ENCODE results near the gene RNF182. TPM values are rescaled to one million over a fixed set of nuclear protein-coding genes. Genes with fewer than 3 reads are reported as not detected.
A peak's percentile ranks its signal among the peaks of the same experiment; 100 is the strongest.

Gene RNF182
- total RNA-seq, 1 donor from 2014 or later: not detected

GRCh38 chr6:13990796-13991195 lies 66.0 kb downstream of the RNF182 start:
- H3K4me3 ChIP-seq (ENCODE audit: low read depth, low read length): no peak overlapping the region
- peaks cover 2% of the 10 kb centered on the region for H3K27me3 ChIP-seq (ENCODE audit: control insufficient read depth, insufficient read depth, low read length)
- no peak for DNase-seq (ENCODE audit: low read depth)
- no peak for TF ChIP-seq CTCF (IDR thresholded peaks at IDR 0.05; ENCODE audit: insufficient read depth, low read length, severe bottlenecking)
- no peak for FAIRE-seq
- no peaks in the 10 kb centered on the region for H3K36me3 ChIP-seq (ENCODE audit: control insufficient read depth, insufficient read depth, low read length)

GRCh38 chr6:13991393-13991792 lies 66.6 kb downstream of the RNF182 start:
- Histone ChIP-seq H3K4me3 (ENCODE audit: low read depth, low read length) (no peak overlapping the region), H3K27me3 (ENCODE audit: control insufficient read depth, insufficient read depth, low read length) (peaks cover 2% of the 10 kb centered on the region), H3K36me3 (ENCODE audit: control insufficient read depth, insufficient read depth, low read length) (no peaks in the 10 kb centered on the region)
- no peak for FAIRE-seq
- DNase-seq (ENCODE audit: low read depth): no peak
- no peak for TF ChIP-seq CTCF (IDR thresholded peaks at IDR 0.05; ENCODE audit: insufficient read depth, low read length, severe bottlenecking)

- no peaks in the 10 kb centered on the region for H3K36me3 ChIP-seq (ENCODE audit: control insufficient read depth, insufficient read depth, low read length)
- TF ChIP-seq CTCF (IDR thresholded peaks at IDR 0.05; ENCODE audit: insufficient read depth, low read length, severe bottlenecking): no peak
- no peak overlapping the region for H3K4me3 ChIP-seq (ENCODE audit: low read depth, low read length)
- DNase-seq (ENCODE audit: low read depth) (peak; percentile 73), FAIRE-seq (no peak)
- H3K27me3 ChIP-seq (ENCODE audit: control insufficient read depth, insufficient read depth, low read length): peaks cover 2% of the 10 kb centered on the region
These were observed 67.8 kb downstream of the RNF182 start for GRCh38 chr6:13992417-13993055.

GRCh38 chr6:13993416-13993815 lies 68.7 kb downstream of the RNF182 start:
- no peak for DNase-seq (ENCODE audit: low read depth)
- H3K4me3 ChIP-seq (ENCODE audit: low read depth, low read length): no peak overlapping the region
- no peak for TF ChIP-seq CTCF (IDR thresholded peaks at IDR 0.05; ENCODE audit: insufficient read depth, low read length, severe bottlenecking)
- FAIRE-seq: no peak
- no peaks in the 10 kb centered on the region for H3K36me3 ChIP-seq (ENCODE audit: control insufficient read depth, insufficient read depth, low read length)
- peaks cover 2% of the 10 kb centered on the region for H3K27me3 ChIP-seq (ENCODE audit: control insufficient read depth, insufficient read depth, low read length)

GRCh38 chr6:13998356-13998755 lies 73.6 kb downstream of the RNF182 start:
- Histone ChIP-seq H3K27me3 (ENCODE audit: control insufficient read depth, insufficient read depth, low read length) (peaks cover 2% of the 10 kb centered on the region), H3K36me3 (ENCODE audit: control insufficient read depth, insufficient read depth, low read length) (no peaks in the 10 kb centered on the region), H3K4me3 (ENCODE audit: low read depth, low read length) (no peak overlapping the region)
- DNase-seq (ENCODE audit: low read depth) (no peak), FAIRE-seq (no peak)
- TF ChIP-seq CTCF (IDR thresholded peaks at IDR 0.05; ENCODE audit: insufficient read depth, low read length, severe bottlenecking): no peak

GRCh38 chr6:14000901-14001300 lies 76.1 kb downstream of the RNF182 start:
- H3K27me3 ChIP-seq (ENCODE audit: control insufficient read depth, insufficient read depth, low read length): no peaks in the 10 kb centered on the region
- FAIRE-seq (no peak), DNase-seq (ENCODE audit: low read depth) (no peak)
- H3K36me3 ChIP-seq (ENCODE audit: control insufficient read depth, insufficient read depth, low read length): no peaks in the 10 kb centered on the region
- no peak overlapping the region for H3K4me3 ChIP-seq (ENCODE audit: low read depth, low read length)
- TF ChIP-seq CTCF (IDR thresholded peaks at IDR 0.05; ENCODE audit: insufficient read depth, low read length, severe bottlenecking): no peak
